Measurements from ENCODE around the gene FLYWCH2. TPM values are rescaled to one million over a fixed set of nuclear protein-coding genes. Genes with fewer than 3 reads are reported as not detected.

FLYWCH2 gene
- total and polyA plus RNA-seq, 2 experiments from 2014 or later = 48.6 to 60.3 TPM

GRCh38 chr16:2858245-2859025 lies 24.6 kb upstream of the FLYWCH2 start:
- Histone ChIP-seq H3K4me2 (ENCODE audit: unreplicated experiment) (no peak overlapping the region), H3K36me3 (ENCODE audit: low read depth) (no peaks in the 10 kb centered on the region), H3K9ac (no peak overlapping the region), H3K4me1 (ENCODE audit: insufficient read depth) (no peaks in the 10 kb centered on the region), H3K9me3 (ENCODE audit: low read depth) (no peaks in the 10 kb centered on the region), H3K4me3 (no peak overlapping the region), H3K27ac (no peak overlapping the region), H3K27me3 (replicated peaks; ENCODE audit: insufficient read depth) (no peaks in the 10 kb centered on the region; the same call in 1 of the 2 replicates), H4K20me1 (ENCODE audit: insufficient read depth) (no peaks in the 10 kb centered on the region), H3K79me2 (ENCODE audit: insufficient read depth) (no peaks in the 10 kb centered on the region), H3F3A (ENCODE audit: insufficient read depth) (no peaks in the 10 kb centered on the region), H3K9me2 (ENCODE audit: insufficient read depth) (no peaks in the 10 kb centered on the region), H2AFZ (no peak overlapping the region)
- in situ Hi-C loops (cut with MboI) = no loop called here
- no peak for DNase-seq
- TF ChIP-seq EZH2 (IDR thresholded peaks at IDR 0.05; ENCODE audit: insufficient read depth, poor library complexity, severe bottlenecking) (no peak), EZH2phosphoT487 (IDR thresholded peaks at IDR 0.05; ENCODE audit: insufficient read depth, low read depth) (no peak)
- 30 to 34% methylated on average over 22 to 23 of the region's 23 CpGs for WGBS, 2 experiments (ENCODE audit: low coverage in 1 of 2, low lambda C conversion rate in 2 of 2, missing lambda C conversion rate in 2 of 2)

- Histone ChIP-seq H3K27ac (no peak overlapping the region), H3K27me3 (replicated peaks; ENCODE audit: insufficient read depth) (no peaks in the 10 kb centered on the region; the same call in 1 of the 2 replicates), H3K4me2 (ENCODE audit: unreplicated experiment) (no peak overlapping the region), H3K79me2 (ENCODE audit: insufficient read depth) (no peaks in the 10 kb centered on the region), H3K36me3 (ENCODE audit: low read depth) (no peaks in the 10 kb centered on the region), H3F3A (ENCODE audit: insufficient read depth) (no peaks in the 10 kb centered on the region), H4K20me1 (ENCODE audit: insufficient read depth) (no peaks in the 10 kb centered on the region), H3K4me1 (ENCODE audit: insufficient read depth) (no peaks in the 10 kb centered on the region), H3K9me2 (ENCODE audit: insufficient read depth) (no peaks in the 10 kb centered on the region), H2AFZ (no peak overlapping the region), H3K4me3 (no peak overlapping the region), H3K9me3 (ENCODE audit: low read depth) (no peaks in the 10 kb centered on the region), H3K9ac (no peak overlapping the region)
- WGBS, 2 experiments (ENCODE audit: low coverage in 1 of 2, low lambda C conversion rate in 2 of 2, missing lambda C conversion rate in 2 of 2) = 44 to 53% methylated on average over 8 to 10 of the region's 10 CpGs
- in situ Hi-C loops (cut with MboI) = no loop called here
- DNase-seq = no peak
- TF ChIP-seq EZH2 (IDR thresholded peaks at IDR 0.05; ENCODE audit: insufficient read depth, poor library complexity, severe bottlenecking) (no peak), EZH2phosphoT487 (IDR thresholded peaks at IDR 0.05; ENCODE audit: insufficient read depth, low read depth) (no peak)
Measured at GRCh38 chr16:2859686-2860265, 23.2 kb upstream of the FLYWCH2 start.

- Histone ChIP-seq H3K4me1 (ENCODE audit: insufficient read depth) (no peaks in the 10 kb centered on the region), H3K4me3 (no peak overlapping the region), H4K20me1 (ENCODE audit: insufficient read depth) (no peaks in the 10 kb centered on the region), H3K36me3 (ENCODE audit: low read depth) (no peaks in the 10 kb centered on the region), H3K4me2 (ENCODE audit: unreplicated experiment) (no peak overlapping the region), H3K79me2 (ENCODE audit: insufficient read depth) (no peaks in the 10 kb centered on the region), H3K9me2 (ENCODE audit: insufficient read depth) (no peaks in the 10 kb centered on the region), H3K9me3 (ENCODE audit: low read depth) (no peaks in the 10 kb centered on the region), H3F3A (ENCODE audit: insufficient read depth) (no peaks in the 10 kb centered on the region), H3K27me3 (replicated peaks; ENCODE audit: insufficient read depth) (no peaks in the 10 kb centered on the region; the same call in 1 of the 2 replicates), H2AFZ (no peak overlapping the region), H3K27ac (no peak overlapping the region), H3K9ac (no peak overlapping the region)
- DNase-seq = peak; percentile 47
- WGBS, 2 experiments (ENCODE audit: low coverage in 1 of 2, low lambda C conversion rate in 2 of 2, missing lambda C conversion rate in 2 of 2) = 44 to 45% methylated on average over 8 of the region's 8 CpGs
- no peak for TF ChIP-seq EZH2 (IDR thresholded peaks at IDR 0.05; ENCODE audit: insufficient read depth, poor library complexity, severe bottlenecking)
- no peak for TF ChIP-seq EZH2phosphoT487 (IDR thresholded peaks at IDR 0.05; ENCODE audit: insufficient read depth, low read depth)
- in situ Hi-C loops (cut with MboI) = no loop called here
Measured at GRCh38 chr16:2860826-2861567, 22.0 kb upstream of the FLYWCH2 start.

- Histone ChIP-seq H3K9me3 (ENCODE audit: low read depth) (no peaks in the 10 kb centered on the region), H4K20me1 (ENCODE audit: insufficient read depth) (no peaks in the 10 kb centered on the region), H3K9ac (no peak overlapping the region), H3K9me2 (ENCODE audit: insufficient read depth) (no peaks in the 10 kb centered on the region), H3K4me2 (ENCODE audit: unreplicated experiment) (no peak overlapping the region), H2AFZ (no peak overlapping the region), H3K27me3 (replicated peaks; ENCODE audit: insufficient read depth) (no peaks in the 10 kb centered on the region), H3F3A (ENCODE audit: insufficient read depth) (no peaks in the 10 kb centered on the region), H3K27ac (no peak overlapping the region), H3K4me3 (no peak overlapping the region), H3K4me1 (ENCODE audit: insufficient read depth) (peaks cover 6% of the 10 kb centered on the region; the same call in 1 of the 2 replicates), H3K36me3 (ENCODE audit: low read depth) (no peaks in the 10 kb centered on the region), H3K79me2 (ENCODE audit: insufficient read depth) (no peaks in the 10 kb centered on the region)
- in situ Hi-C loops (cut with MboI) = no loop called here
- no peak for TF ChIP-seq EZH2phosphoT487 (IDR thresholded peaks at IDR 0.05; ENCODE audit: insufficient read depth, low read depth)
- no peak for TF ChIP-seq EZH2 (IDR thresholded peaks at IDR 0.05; ENCODE audit: insufficient read depth, poor library complexity, severe bottlenecking)
- 62% methylated on average over 4 of the region's 4 CpGs for WGBS, 2 experiments (ENCODE audit: low coverage in 1 of 2, low lambda C conversion rate in 2 of 2, missing lambda C conversion rate in 2 of 2)
- DNase-seq = no peak
Measured at GRCh38 chr16:2865651-2866050, 17.4 kb upstream of the FLYWCH2 start.

All from GM23248 (cell line).